Measurements from ENCODE around the gene WDR1. TPM values are rescaled to one million over a fixed set of nuclear protein-coding genes. Genes with fewer than 3 reads are reported as not detected.

The WDR1 gene
- total and polyA plus RNA-seq, 2 of the 13 experiments (the other 11 are each of a cell fraction or from before 2014, with no cell fraction given) = 106 to 198 TPM

DNA sequence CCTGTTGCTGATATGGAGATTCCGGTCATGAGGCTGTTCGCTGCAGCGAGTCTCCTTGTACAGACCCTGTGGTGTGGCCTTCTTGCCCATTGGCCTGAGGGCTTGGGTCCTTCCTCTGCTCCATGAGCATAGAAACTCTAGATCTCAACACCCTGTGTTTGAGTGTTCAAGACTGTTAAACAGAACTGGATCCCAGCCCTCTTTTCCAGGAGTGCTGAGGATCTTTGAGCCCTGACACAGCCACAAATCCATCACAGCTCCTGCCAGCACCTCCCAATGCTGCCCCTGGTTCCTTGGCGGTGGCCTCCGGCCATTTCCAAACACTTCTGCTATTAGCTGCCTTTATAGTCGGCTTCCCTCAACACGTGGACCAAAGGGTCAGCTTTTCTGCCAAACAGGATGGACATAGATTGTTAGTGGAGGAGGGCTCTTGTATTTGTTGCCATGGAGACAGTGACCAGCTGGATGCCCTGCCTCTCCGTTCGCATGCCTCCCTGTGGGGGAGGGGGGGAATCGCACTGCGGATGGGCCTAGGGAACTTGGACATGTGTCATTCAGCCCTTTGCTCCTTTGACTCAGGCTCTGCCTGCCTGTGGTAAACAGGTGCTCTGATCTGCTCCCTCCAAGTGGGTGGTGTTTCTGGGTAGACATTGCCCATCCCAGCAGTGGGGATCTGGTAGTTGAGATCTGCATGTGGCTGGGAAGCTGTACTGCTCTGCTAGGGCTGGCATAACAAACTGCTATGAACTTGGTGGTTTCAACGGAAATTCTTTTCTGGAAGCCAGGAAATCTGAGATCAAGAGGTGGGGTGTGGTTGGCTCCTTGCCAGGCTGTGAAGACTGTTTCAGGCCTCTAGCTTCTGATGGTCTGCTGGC is 6.9 kb upstream of the WDR1 start (continued):
- no peak for TF ChIP-seq CBX1 (IDR thresholded peaks at IDR 0.05; ENCODE audit: low read depth)
- no peak for TF ChIP-seq ZNF34 (CRISPR knock-in tag; IDR thresholded peaks at IDR 0.05; ENCODE audit: borderline replicate concordance)
- TF ChIP-seq ZNF589 (CRISPR knock-in tag; conservative IDR thresholded peaks at IDR 0.05) = no peak
- TF ChIP-seq, protein P1, sequence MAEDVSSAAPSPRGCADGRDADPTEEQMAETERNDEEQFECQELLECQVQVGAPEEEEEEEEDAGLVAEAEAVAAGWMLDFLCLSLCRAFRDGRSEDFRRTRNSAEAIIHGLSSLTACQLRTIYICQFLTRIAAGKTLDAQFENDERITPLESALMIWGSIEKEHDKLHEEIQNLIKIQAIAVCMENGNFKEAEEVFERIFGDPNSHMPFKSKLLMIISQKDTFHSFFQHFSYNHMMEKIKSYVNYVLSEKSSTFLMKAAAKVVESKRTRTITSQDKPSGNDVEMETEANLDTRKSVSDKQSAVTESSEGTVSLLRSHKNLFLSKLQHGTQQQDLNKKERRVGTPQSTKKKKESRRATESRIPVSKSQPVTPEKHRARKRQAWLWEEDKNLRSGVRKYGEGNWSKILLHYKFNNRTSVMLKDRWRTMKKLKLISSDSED (CRISPR knock-in tag; IDR thresholded peaks at IDR 0.05) = no peak
- TF ChIP-seq ZNF839 (CRISPR knock-in tag; IDR thresholded peaks at IDR 0.05; ENCODE audit: borderline replicate concordance) = no peak
- TF ChIP-seq PHB2 (IDR thresholded peaks at IDR 0.05; ENCODE audit: partially characterized antibody) = no peak
- TF ChIP-seq ATRX (CRISPR knock-in tag; IDR thresholded peaks at IDR 0.05; ENCODE audit: borderline replicate concordance) = no peak
- no peak for TF ChIP-seq ATAD3A (CRISPR knock-in tag; IDR thresholded peaks at IDR 0.05)
- no peak for TF ChIP-seq NCOA2 (CRISPR knock-in tag; IDR thresholded peaks at IDR 0.05)
- TF ChIP-seq KLF16 (CRISPR knock-in tag; IDR thresholded peaks at IDR 0.05) = no peak
- TF ChIP-seq, protein P2, sequence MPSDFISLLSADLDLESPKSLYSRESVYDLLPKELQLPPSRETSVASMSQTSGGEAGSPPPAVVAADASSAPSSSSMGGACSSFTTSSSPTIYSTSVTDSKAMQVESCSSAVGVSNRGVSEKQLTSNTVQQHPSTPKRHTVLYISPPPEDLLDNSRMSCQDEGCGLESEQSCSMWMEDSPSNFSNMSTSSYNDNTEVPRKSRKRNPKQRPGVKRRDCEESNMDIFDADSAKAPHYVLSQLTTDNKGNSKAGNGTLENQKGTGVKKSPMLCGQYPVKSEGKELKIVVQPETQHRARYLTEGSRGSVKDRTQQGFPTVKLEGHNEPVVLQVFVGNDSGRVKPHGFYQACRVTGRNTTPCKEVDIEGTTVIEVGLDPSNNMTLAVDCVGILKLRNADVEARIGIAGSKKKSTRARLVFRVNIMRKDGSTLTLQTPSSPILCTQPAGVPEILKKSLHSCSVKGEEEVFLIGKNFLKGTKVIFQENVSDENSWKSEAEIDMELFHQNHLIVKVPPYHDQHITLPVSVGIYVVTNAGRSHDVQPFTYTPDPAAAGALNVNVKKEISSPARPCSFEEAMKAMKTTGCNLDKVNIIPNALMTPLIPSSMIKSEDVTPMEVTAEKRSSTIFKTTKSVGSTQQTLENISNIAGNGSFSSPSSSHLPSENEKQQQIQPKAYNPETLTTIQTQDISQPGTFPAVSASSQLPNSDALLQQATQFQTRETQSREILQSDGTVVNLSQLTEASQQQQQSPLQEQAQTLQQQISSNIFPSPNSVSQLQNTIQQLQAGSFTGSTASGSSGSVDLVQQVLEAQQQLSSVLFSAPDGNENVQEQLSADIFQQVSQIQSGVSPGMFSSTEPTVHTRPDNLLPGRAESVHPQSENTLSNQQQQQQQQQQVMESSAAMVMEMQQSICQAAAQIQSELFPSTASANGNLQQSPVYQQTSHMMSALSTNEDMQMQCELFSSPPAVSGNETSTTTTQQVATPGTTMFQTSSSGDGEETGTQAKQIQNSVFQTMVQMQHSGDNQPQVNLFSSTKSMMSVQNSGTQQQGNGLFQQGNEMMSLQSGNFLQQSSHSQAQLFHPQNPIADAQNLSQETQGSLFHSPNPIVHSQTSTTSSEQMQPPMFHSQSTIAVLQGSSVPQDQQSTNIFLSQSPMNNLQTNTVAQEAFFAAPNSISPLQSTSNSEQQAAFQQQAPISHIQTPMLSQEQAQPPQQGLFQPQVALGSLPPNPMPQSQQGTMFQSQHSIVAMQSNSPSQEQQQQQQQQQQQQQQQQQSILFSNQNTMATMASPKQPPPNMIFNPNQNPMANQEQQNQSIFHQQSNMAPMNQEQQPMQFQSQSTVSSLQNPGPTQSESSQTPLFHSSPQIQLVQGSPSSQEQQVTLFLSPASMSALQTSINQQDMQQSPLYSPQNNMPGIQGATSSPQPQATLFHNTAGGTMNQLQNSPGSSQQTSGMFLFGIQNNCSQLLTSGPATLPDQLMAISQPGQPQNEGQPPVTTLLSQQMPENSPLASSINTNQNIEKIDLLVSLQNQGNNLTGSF (CRISPR knock-in tag; IDR thresholded peaks at IDR 0.05) = no peak
- no peak for TF ChIP-seq PCBP1 (IDR thresholded peaks at IDR 0.05; ENCODE audit: borderline replicate concordance, low read depth, low read length)
- no peak for TF ChIP-seq FOXP1 (IDR thresholded peaks at IDR 0.05)
- TF ChIP-seq FOXP1 (CRISPR knock-in tag; IDR thresholded peaks at IDR 0.05) = no peak
- TF ChIP-seq TBL1XR1 (IDR thresholded peaks at IDR 0.05; ENCODE audit: borderline replicate concordance, low read length, partially characterized antibody) = no peak
- TF ChIP-seq ZNF282 (IDR thresholded peaks at IDR 0.05; ENCODE audit: partially characterized antibody) = no peak
- TF ChIP-seq SOX6 (IDR thresholded peaks at IDR 0.05) = no peak
- TF ChIP-seq SOX6 (CRISPR knock-in tag; IDR thresholded peaks at IDR 0.05) = peak; percentile 65
- peak; percentile 46; the same call in 1 of the 2 replicates for TF ChIP-seq ZNF224 (CRISPR knock-in tag; IDR thresholded peaks at IDR 0.05)
- no peak for TF ChIP-seq WIZ (CRISPR knock-in tag; IDR thresholded peaks at IDR 0.05)
- TF ChIP-seq, protein P3, sequence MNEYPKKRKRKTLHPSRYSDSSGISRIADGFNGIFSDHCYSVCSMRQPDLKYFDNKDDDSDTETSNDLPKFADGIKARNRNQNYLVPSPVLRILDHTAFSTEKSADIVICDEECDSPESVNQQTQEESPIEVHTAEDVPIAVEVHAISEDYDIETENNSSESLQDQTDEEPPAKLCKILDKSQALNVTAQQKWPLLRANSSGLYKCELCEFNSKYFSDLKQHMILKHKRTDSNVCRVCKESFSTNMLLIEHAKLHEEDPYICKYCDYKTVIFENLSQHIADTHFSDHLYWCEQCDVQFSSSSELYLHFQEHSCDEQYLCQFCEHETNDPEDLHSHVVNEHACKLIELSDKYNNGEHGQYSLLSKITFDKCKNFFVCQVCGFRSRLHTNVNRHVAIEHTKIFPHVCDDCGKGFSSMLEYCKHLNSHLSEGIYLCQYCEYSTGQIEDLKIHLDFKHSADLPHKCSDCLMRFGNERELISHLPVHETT (CRISPR knock-in tag; conservative IDR thresholded peaks at IDR 0.05) = no peak; the same call in 1 of the 2 replicates
- no peak for TF ChIP-seq ZFP36L1 (CRISPR knock-in tag; IDR thresholded peaks at IDR 0.05)
- TF ChIP-seq ZBTB1 (CRISPR knock-in tag; IDR thresholded peaks at IDR 0.05; ENCODE audit: borderline replicate concordance) = no peak
- TF ChIP-seq ZNF841 (CRISPR knock-in tag; IDR thresholded peaks at IDR 0.05; ENCODE audit: borderline replicate concordance) = no peak
- peak; percentile 64 for TF ChIP-seq HNF4A (CRISPR knock-in tag; IDR thresholded peaks at IDR 0.05)
